GM12878 (cell line): Measurements from ENCODE around the gene ABCB8. TPM values are rescaled to one million over a fixed set of nuclear protein-coding genes. Genes with fewer than 3 reads are reported as not detected.

Experiments
- CEBPZ ChIP-seq: fragments of 150-350 bp; IDR thresholded peaks from 2 replicates; pipeline ENCODE4 v1.6.1; 2016; ENCODE audit warnings: low read depth, low read length
- CUX1 ChIP-seq: IDR thresholded peaks from 2 replicates; pipeline ENCODE4 v1.6.1; 2012; ENCODE audit warnings: improper control_type of control experiment, low read depth, low read length; ENCODE audit not compliant: insufficient replicate concordance
- EED ChIP-seq: sonication (generic); IDR thresholded peaks from 2 replicates; pipeline ENCODE4 v1.6.1; 2016; ENCODE audit warnings: antibody characterized with exemption, low read depth
- HDAC2 ChIP-seq: fragments of 200-600 bp; sonication (generic); IDR thresholded peaks from 2 replicates; pipeline ENCODE4 v1.6.1; 2017
- IKZF2 ChIP-seq, 2 experiments: fragments of 450-650 bp; IDR thresholded peaks; 2 replicates each; pipeline ENCODE4 v1.6.1; 2017; ENCODE audit warnings: mild to moderate bottlenecking in 2 of 2, moderate library complexity in 2 of 2
- PKNOX1 ChIP-seq: fragments of 450-650 bp; IDR thresholded peaks from 2 replicates; pipeline ENCODE4 v1.6.1; 2016; ENCODE audit warnings: mild to moderate bottlenecking
- RELB ChIP-seq: fragments of 450-650 bp; IDR thresholded peaks from 2 replicates; pipeline ENCODE4 v1.6.1; 2017; ENCODE audit warnings: low read depth, mild to moderate bottlenecking, moderate library complexity
- SMARCA5 ChIP-seq: fragments of 450-650 bp; IDR thresholded peaks from 2 replicates; pipeline ENCODE4 v1.6.1; 2017; ENCODE audit warnings: mild to moderate bottlenecking
- SPI1 ChIP-seq: IDR thresholded peaks from 2 replicates; pipeline ENCODE4 v1.6.1; 2011; ENCODE audit warnings: low read depth, mild to moderate bottlenecking, low read length, moderate library complexity, borderline replicate concordance; ENCODE audit not compliant: insufficient read depth
- ZNF622 ChIP-seq: fragments of 450-650 bp; IDR thresholded peaks from 2 replicates; pipeline ENCODE4 v1.6.1; 2017; ENCODE audit warnings: mild to moderate bottlenecking, inconsistent platforms
- polyA plus RNA-seq, 11 experiments: library from polyadenylated mRNA; depleted of rRNA in 4 of 11; unstranded in 6 of 11; stranded (reverse) in 5 of 11; fragments of >200 nt; fragmentation: Nextera tagmentation in 4 of 11; fragmentation: Illumina TruSeq in 1 of 11; extraction: Ambion mirVana in 4 of 11; extraction: Trizol in 1 of 11; gene quantifications; 1 replicate in 1 of 11; 2 replicates in 10 of 11; pipeline versions ENCODE4 v1.2.1 to v1.2.3, GENCODE V29; 2011 to 2016; ENCODE audit warnings: inconsistent platforms in 2 of 11, missing spikeins in 2 of 11, low read depth in 1 of 11
- total RNA-seq, 4 experiments: library from RNA; depleted of rRNA in 3 of 4; stranded (reverse); fragments of >200 nt in 3 of 4; fragmentation: Illumina TruSeq in 1 of 4; extraction: Trizol in 1 of 4; gene quantifications; 2 replicates each; pipeline versions ENCODE4 v1.2.1 to v1.2.3, GENCODE V29; 2013 to 2021

ABCB8 gene
- total and polyA plus RNA-seq, 10 of the 15 experiments (the other 5 are each of a cell fraction or from before 2014, with no cell fraction given): 0.77 to 34.8 (median 18.9) TPM

GRCh38 chr7:151006590-151007300 is 21.5 kb upstream of the ABCB8 start (continued):
- TF ChIP-seq CUX1 (no peak), EED (no peak), IKZF2 (IDR thresholded peaks at IDR 0.05) (no peak), ZNF622 (no peak), HDAC2 (no peak), SMARCA5 (no peak), CEBPZ (no peak), SPI1 (no peak), PKNOX1 (no peak), RELB (no peak)
